ENCODE measurements around the gene SPDYE4. TPM values are rescaled to one million over a fixed set of nuclear protein-coding genes. Genes with fewer than 3 reads are reported as not detected.

The SPDYE4 gene
- polyA plus RNA-seq, 1 of the 3 experiments (the other 2 are of a cell fraction), result not detected

DNA sequence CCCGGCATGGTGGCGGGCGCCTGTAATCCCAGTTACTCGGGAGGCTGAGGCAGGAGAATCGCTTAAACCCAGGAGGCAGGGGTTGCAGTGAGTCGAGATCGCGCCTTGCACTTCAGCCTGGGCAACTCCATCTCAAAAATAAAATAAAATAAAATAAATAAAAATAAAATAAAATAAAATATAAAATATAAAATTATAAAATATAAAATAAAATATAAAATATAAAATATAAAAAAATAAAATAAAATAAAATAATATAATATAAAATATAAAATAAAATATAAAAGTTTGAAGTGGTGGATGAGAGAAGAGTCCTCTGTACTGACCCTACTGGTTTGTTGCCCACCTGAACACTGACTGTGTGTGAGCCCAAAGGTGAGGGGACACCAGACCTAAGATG is 28.9 kb downstream of the SPDYE4 start:
- H3K9me3 ChIP-seq, result no peaks in the 10 kb centered on the region
- POLR2A ChIA-PET, result no interaction called here
- no peak overlapping the region for H2AFZ ChIP-seq (ENCODE audit: low read depth)
- CTCF ChIA-PET, result interaction anchor here (0.9 kb wide), 1 partner anchor 57 kb away, joined by 3 read pairs; no protein-coding TSS in a partner anchor
- H3K36me3 ChIP-seq (replicated peaks in 1 of 2; ENCODE audit: control insufficient read depth in 1 of 2, insufficient read depth in 2 of 2, low read length in 1 of 2), result no peaks in the 10 kb centered on the region
- no peaks in the 10 kb centered on the region for H3K27me3 ChIP-seq (ENCODE audit: insufficient read depth)
- no peaks in the 10 kb centered on the region for H3K9me2 ChIP-seq
- H3K79me2 ChIP-seq (ENCODE audit: insufficient read depth), result no peaks in the 10 kb centered on the region
- H3K4me2 ChIP-seq, result no peak overlapping the region
- 76% methylated on average over 8 of the region's 8 CpGs for WGBS (ENCODE audit: low lambda C conversion rate)
- TF ChIP-seq, protein P1, sequence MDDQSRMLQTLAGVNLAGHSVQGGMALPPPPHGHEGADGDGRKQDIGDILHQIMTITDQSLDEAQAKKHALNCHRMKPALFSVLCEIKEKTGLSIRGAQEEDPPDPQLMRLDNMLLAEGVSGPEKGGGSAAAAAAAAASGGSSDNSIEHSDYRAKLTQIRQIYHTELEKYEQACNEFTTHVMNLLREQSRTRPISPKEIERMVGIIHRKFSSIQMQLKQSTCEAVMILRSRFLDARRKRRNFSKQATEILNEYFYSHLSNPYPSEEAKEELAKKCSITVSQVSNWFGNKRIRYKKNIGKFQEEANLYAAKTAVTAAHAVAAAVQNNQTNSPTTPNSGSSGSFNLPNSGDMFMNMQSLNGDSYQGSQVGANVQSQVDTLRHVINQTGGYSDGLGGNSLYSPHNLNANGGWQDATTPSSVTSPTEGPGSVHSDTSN (IDR thresholded peaks at IDR 0.05), result no peak
- TF ChIP-seq FOXM1 (IDR thresholded peaks at IDR 0.05; ENCODE audit: low read depth), result no peak
- TF ChIP-seq POLR2AphosphoS5 (IDR thresholded peaks at IDR 0.05; ENCODE audit: low read depth, low read length), result no peak
- no peak for TF ChIP-seq CTCF (IDR thresholded peaks at IDR 0.05)
- no peak for TF ChIP-seq TCF12 (IDR thresholded peaks at IDR 0.05)
- no peak for TF ChIP-seq MXI1 (IDR thresholded peaks at IDR 0.05; ENCODE audit: low read depth, low read length)
- no peak for TF ChIP-seq EP300 (IDR thresholded peaks at IDR 0.05; ENCODE audit: borderline replicate concordance in 1 of 2, low read depth in 1 of 2, low read length in 1 of 2)
- TF ChIP-seq YY1 (IDR thresholded peaks at IDR 0.05; ENCODE audit: low read depth), result no peak
- TF ChIP-seq GABPA (IDR thresholded peaks at IDR 0.05; ENCODE audit: low read depth), result no peak
- TF ChIP-seq, protein P2, sequence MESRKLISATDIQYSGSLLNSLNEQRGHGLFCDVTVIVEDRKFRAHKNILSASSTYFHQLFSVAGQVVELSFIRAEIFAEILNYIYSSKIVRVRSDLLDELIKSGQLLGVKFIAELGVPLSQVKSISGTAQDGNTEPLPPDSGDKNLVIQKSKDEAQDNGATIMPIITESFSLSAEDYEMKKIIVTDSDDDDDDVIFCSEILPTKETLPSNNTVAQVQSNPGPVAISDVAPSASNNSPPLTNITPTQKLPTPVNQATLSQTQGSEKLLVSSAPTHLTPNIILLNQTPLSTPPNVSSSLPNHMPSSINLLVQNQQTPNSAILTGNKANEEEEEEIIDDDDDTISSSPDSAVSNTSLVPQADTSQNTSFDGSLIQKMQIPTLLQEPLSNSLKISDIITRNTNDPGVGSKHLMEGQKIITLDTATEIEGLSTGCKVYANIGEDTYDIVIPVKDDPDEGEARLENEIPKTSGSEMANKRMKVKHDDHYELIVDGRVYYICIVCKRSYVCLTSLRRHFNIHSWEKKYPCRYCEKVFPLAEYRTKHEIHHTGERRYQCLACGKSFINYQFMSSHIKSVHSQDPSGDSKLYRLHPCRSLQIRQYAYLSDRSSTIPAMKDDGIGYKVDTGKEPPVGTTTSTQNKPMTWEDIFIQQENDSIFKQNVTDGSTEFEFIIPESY (IDR thresholded peaks at IDR 0.05; ENCODE audit: borderline replicate concordance, low read depth), result no peak
- no peak for TF ChIP-seq SMC3 (IDR thresholded peaks at IDR 0.05; ENCODE audit: low read depth, low read length)
- no peak for TF ChIP-seq NFIC (IDR thresholded peaks at IDR 0.05; ENCODE audit: borderline replicate concordance)
- TF ChIP-seq RAD21 (IDR thresholded peaks at IDR 0.05; ENCODE audit: low read length), result no peak
- no peak for TF ChIP-seq MEF2A (IDR thresholded peaks at IDR 0.05; ENCODE audit: borderline replicate concordance, low read depth)
- no peak overlapping the region for H3K27ac ChIP-seq (ENCODE audit: low read depth in 2 of 2, low read length in 1 of 2)
- no peak for DNase-seq
- H3K9ac ChIP-seq, result no peak overlapping the region
- no peaks in the 10 kb centered on the region for H3F3A ChIP-seq (replicated peaks; ENCODE audit: insufficient read depth)
- H4K20me1 ChIP-seq (ENCODE audit: insufficient read depth), result no peaks in the 10 kb centered on the region
- H3K4me3 ChIP-seq (ENCODE audit: low read depth in 2 of 2, low read length in 1 of 2), result no peak overlapping the region
- peaks cover 0 to 3% of the 10 kb centered on the region in 2 experiments; a peak in 1 of 4 replicates for H3K4me1 ChIP-seq (ENCODE audit: control insufficient read depth in 1 of 2, insufficient read depth in 2 of 2, low read depth in 1 of 2, low read length in 1 of 2)

DNA sequence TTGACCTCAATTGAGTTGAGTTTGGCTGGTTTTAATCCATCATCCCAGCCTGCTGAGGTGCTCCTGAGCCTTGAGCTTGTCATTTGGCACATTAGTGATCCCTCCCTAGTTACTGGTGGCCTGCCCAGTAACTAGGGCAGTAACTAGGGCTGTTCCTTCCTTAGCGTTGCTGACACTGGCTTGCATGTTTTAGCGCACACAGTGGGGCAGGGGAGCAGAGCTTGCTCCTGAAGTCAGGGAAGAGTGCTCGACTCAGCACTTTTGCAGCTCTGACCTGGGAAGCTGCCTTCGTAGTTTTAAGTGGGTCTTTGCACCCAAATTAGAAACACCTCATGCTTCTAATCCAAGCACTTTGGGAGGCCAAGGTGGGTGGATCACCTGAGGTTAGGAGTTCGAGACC is 29.4 kb downstream of the SPDYE4 start:
- no peak overlapping the region for H3K27ac ChIP-seq (ENCODE audit: low read depth in 2 of 2, low read length in 1 of 2)
- H3K4me2 ChIP-seq, result no peak overlapping the region
- CTCF ChIA-PET, result interaction anchor here (0.9 kb wide), 1 partner anchor 57 kb away, joined by 3 read pairs; no protein-coding TSS in a partner anchor
- no peaks in the 10 kb centered on the region for H3K79me2 ChIP-seq (ENCODE audit: insufficient read depth)
- H3K36me3 ChIP-seq (replicated peaks in 1 of 2; ENCODE audit: control insufficient read depth in 1 of 2, insufficient read depth in 2 of 2, low read length in 1 of 2), result no peaks in the 10 kb centered on the region
- no peak overlapping the region for H3K9ac ChIP-seq
- no peaks in the 10 kb centered on the region for H4K20me1 ChIP-seq (ENCODE audit: insufficient read depth)
- H2AFZ ChIP-seq (ENCODE audit: low read depth), result no peak overlapping the region
- H3K4me1 ChIP-seq (ENCODE audit: control insufficient read depth in 1 of 2, insufficient read depth in 2 of 2, low read depth in 1 of 2, low read length in 1 of 2), result peaks cover 0 to 3% of the 10 kb centered on the region in 2 experiments; a peak in 1 of 4 replicates
- 72% methylated on average over 5 of the region's 5 CpGs for WGBS (ENCODE audit: low lambda C conversion rate)
- no peaks in the 10 kb centered on the region for H3K9me2 ChIP-seq
- H3K9me3 ChIP-seq, result no peaks in the 10 kb centered on the region
- no peak overlapping the region for H3K4me3 ChIP-seq (ENCODE audit: low read depth in 2 of 2, low read length in 1 of 2)
- H3K27me3 ChIP-seq (ENCODE audit: insufficient read depth), result no peaks in the 10 kb centered on the region
- DNase-seq, result no peak
- POLR2A ChIA-PET, result no interaction called here
- H3F3A ChIP-seq (replicated peaks; ENCODE audit: insufficient read depth), result no peaks in the 10 kb centered on the region
- TF ChIP-seq FOSL2 (IDR thresholded peaks at IDR 0.05; ENCODE audit: borderline replicate concordance, low read depth), result no peak
- TF ChIP-seq ELF1 (IDR thresholded peaks at IDR 0.05), result no peak
- TF ChIP-seq IRF3 (IDR thresholded peaks at IDR 0.05; ENCODE audit: low read depth, low read length), result no peak
- TF ChIP-seq FOXM1 (IDR thresholded peaks at IDR 0.05; ENCODE audit: low read depth), result no peak
- no peak for TF ChIP-seq RXRA (IDR thresholded peaks at IDR 0.05; ENCODE audit: borderline replicate concordance, low read depth)
- no peak for TF ChIP-seq MEF2A (IDR thresholded peaks at IDR 0.05; ENCODE audit: borderline replicate concordance, low read depth)
- no peak for TF ChIP-seq CTCF (IDR thresholded peaks at IDR 0.05)
- no peak for TF ChIP-seq NFIC (IDR thresholded peaks at IDR 0.05; ENCODE audit: borderline replicate concordance)
- TF ChIP-seq FOXJ3 (CRISPR knock-in tag; IDR thresholded peaks at IDR 0.05), result no peak
- TF ChIP-seq TEAD4 (IDR thresholded peaks at IDR 0.05; ENCODE audit: borderline replicate concordance, insufficient read depth), result no peak
